ENCODE data around the gene COPA.

COPA gene

DNA sequence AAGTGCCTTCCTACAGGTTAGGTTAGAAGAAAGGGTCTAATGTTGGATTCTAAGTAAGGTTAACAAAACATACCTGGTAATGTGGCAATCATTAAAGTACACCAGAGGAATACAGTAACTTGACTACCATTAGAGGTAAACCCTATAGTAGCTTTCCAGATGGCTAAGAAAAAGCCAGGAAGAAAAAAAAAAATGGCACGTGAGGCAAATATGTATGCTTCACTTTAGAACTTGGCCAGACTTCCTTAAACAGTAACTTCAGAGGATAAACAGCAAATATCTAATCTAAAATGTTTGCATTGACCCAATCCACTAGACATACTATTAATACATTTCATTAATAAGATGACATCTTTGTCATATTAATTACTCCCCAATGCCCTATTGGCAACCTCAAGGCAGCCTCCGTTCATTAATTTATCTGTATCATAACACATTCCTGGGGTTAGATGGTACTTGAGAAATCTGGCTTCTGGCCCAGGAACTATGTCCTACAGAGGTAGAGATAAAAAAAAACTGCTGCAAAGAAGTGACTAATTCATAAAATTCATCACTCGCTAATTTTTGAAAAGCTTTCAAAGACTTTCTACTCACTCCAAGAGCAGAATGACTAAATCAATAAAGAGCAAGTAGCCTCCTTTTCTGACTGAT is 86.5 kb downstream of the COPA start:
- no peak for TF ChIP-seq CTCF (IDR thresholded peaks at IDR 0.05; ENCODE audit: low read depth, low read length)
- H3K9me3 ChIP-seq = no peaks in the 10 kb centered on the region
- no peak for DNase-seq
- no peaks in the 10 kb centered on the region for H3K27me3 ChIP-seq
- H3K4me3 ChIP-seq (ENCODE audit: low read depth, low read length) = no peak overlapping the region
- no peaks in the 10 kb centered on the region for H3K36me3 ChIP-seq
- peaks cover 3% of the 10 kb centered on the region; the same call in 1 of the 2 replicates for H3K4me1 ChIP-seq

DNA sequence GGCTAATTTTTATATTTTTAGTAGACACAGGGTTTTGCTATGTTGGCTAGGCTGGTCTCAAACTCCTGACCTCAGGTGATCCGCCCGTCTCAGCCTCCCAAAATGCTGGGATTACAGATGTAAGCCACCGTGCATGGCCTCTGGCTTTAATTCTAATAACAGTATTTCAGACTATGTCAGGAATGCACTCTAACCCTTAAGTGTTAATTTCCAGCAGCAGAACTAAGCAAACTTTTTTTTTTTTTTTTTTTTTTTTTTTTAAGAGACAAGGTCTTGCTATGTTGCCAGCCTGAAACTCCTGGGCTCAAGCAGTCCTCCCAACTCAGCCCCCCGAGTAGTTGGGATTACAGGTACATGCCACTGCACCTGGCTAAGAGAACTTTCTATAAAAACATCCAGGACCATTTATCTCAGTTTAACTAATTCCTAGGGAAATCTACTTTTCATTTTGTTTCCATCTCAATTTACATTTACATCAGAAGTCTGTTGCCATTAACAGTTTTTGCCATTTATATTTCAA is 87.2 kb downstream of the COPA start:
- Histone ChIP-seq H3K9me3 (no peaks in the 10 kb centered on the region), H3K27me3 (no peaks in the 10 kb centered on the region), H3K4me1 (peaks cover 3% of the 10 kb centered on the region; the same call in 1 of the 2 replicates), H3K36me3 (no peaks in the 10 kb centered on the region), H3K4me3 (ENCODE audit: low read depth, low read length) (no peak overlapping the region)
- DNase-seq = no peak
- no peak for TF ChIP-seq CTCF (IDR thresholded peaks at IDR 0.05; ENCODE audit: low read depth, low read length)

DNA sequence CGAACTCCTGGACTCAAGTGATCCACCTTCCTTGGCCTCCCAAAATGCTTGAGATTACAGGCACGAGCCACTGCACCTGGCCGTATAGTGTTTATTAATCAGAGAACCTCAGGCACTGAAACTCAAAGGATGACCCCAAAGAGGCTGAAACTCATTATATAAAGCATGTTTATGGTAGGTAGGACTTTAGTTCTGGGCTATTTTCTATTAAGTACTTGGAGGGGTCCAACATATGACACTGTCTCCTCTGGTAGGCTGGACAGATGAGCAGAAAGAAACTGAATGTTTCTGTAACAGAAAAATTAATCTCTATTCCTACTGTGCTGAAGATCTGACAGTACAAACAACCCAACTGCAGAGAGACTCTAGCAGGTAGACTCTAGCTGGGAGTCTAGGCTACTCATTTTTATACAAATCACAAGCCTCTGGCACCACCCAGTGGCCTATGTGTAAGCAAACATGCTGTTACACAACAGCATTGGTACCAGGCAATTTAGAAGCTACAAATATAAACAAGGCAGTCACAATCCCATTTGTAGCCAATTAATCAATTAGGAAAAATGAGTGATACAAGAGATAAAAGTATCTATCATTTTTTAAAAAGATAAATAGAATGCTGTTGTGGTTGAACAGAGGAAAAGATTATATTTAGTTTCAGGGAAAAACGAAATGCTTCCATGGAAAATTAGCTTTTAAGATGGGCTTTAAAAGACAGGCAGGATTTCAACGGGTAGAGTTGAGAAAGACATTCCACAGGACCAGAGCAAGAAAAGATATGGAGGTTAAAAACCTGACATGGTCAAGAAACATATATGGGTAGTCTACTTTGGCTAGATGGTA is 91.1 kb downstream of the COPA start:
- Histone ChIP-seq H3K4me1 (no peaks in the 10 kb centered on the region; the same call in 1 of the 2 replicates), H3K27me3 (no peaks in the 10 kb centered on the region), H3K4me3 (ENCODE audit: low read depth, low read length) (no peak overlapping the region), H3K9me3 (no peaks in the 10 kb centered on the region), H3K36me3 (no peaks in the 10 kb centered on the region; the same call in 1 of the 2 replicates)
- peak; percentile 84 for TF ChIP-seq CTCF (IDR thresholded peaks at IDR 0.05; ENCODE audit: low read depth, low read length)
- DNase-seq = peak; percentile 78

GRCh38 chr1:160251011-160251410 is 92.0 kb downstream of the COPA start:
- Histone ChIP-seq H3K4me3 (ENCODE audit: low read depth, low read length) (no peak overlapping the region), H3K27me3 (no peaks in the 10 kb centered on the region)
- no peak for TF ChIP-seq CTCF (IDR thresholded peaks at IDR 0.05; ENCODE audit: low read depth, low read length)

GRCh38 chr1:160247053-160247452 is 96.0 kb downstream of the COPA start:
- TF ChIP-seq CTCF (IDR thresholded peaks at IDR 0.05; ENCODE audit: low read depth, low read length) = no peak
- Histone ChIP-seq H3K36me3 (peaks cover 4% of the 10 kb centered on the region; the same call in 1 of the 2 replicates), H3K27me3 (no peaks in the 10 kb centered on the region), H3K4me1 (peaks cover 2% of the 10 kb centered on the region; the same call in 1 of the 2 replicates), H3K4me3 (ENCODE audit: low read depth, low read length) (no peak overlapping the region), H3K9me3 (no peaks in the 10 kb centered on the region)
- DNase-seq = no peak

More at GRCh38 chr1:160251011-160251410, 92.0 kb downstream of the COPA start:
- Histone ChIP-seq H3K36me3 (no peaks in the 10 kb centered on the region; the same call in 1 of the 2 replicates), H3K4me1 (no peaks in the 10 kb centered on the region; the same call in 1 of the 2 replicates), H3K9me3 (no peaks in the 10 kb centered on the region)
- no peak for DNase-seq

Data from BE2C (cell line).